ENCODE data around the gene JADE2. TPM values are rescaled to one million over a fixed set of nuclear protein-coding genes. Genes with fewer than 3 reads are reported as not detected.

Gene JADE2
- 100 to 1,000 TPM in 2 of 4 donors, 10 to 100 TPM in 2; 46.0 to 113 (median 89.2) TPM for total RNA-seq

GRCh38 chr5:134524826-134525682 is at the start of gene JADE2:
JADE2 (plus strand) TSS chr5:134525670; CDS start chr5:134535858, 10,188 bp downstream.
- TF ChIP-seq POLR2A (IDR thresholded peaks at IDR 0.05) (peak in 1 of 2 donors; percentile 54), POLR2AphosphoS5 (IDR thresholded peaks at IDR 0.05) (peak; percentile 23), CTCF (IDR thresholded peaks at IDR 0.05) (peak in 1 of 4 experiments; percentile 20), EP300 (IDR thresholded peaks at IDR 0.05) (no peak)
- H3K9me3 ChIP-seq: no peaks in the 10 kb centered on the region
- H3K4me1 ChIP-seq: peaks cover 0 to 39% (median 26%) of the 10 kb centered on the region in 3 donors
- no peaks in the 10 kb centered on the region for H3K36me3 ChIP-seq
- WGBS, 2 donors (ENCODE audit: low coverage in 1 of 2): 0 to 1% methylated on average over 6 to 26 of the region's 57 CpGs
- no peaks in the 10 kb centered on the region for H3K27me3 ChIP-seq
- peak within 1 kb of the TSS; percentile 96 to 100 (median 100) for H3K27ac ChIP-seq
- ATAC-seq: peak; percentile 13
- H3K4me3 ChIP-seq: peak within 1 kb of the TSS; percentile 72 to 96

- no peak overlapping the region for H3K4me3 ChIP-seq
- TF ChIP-seq POLR2AphosphoS5 (IDR thresholded peaks at IDR 0.05) (no peak), EP300 (IDR thresholded peaks at IDR 0.05) (no peak), POLR2A (IDR thresholded peaks at IDR 0.05) (no peak), CTCF (IDR thresholded peaks at IDR 0.05) (no peak)
- no peaks in the 10 kb centered on the region for H3K27me3 ChIP-seq
- H3K27ac ChIP-seq: no peak overlapping the region
- no peak for ATAC-seq
- 74 to 87% methylated on average over 4 to 13 of the region's 14 CpGs for WGBS, 2 donors (ENCODE audit: low coverage in 1 of 2)
- H3K9me3 ChIP-seq: no peaks in the 10 kb centered on the region
- no peaks in the 10 kb centered on the region for H3K36me3 ChIP-seq
- no peaks in the 10 kb centered on the region for H3K4me1 ChIP-seq
Measured at GRCh38 chr5:134477462-134478245, 47.8 kb upstream of the JADE2 start.

- Histone ChIP-seq H3K4me3 (no peak overlapping the region), H3K27me3 (no peaks in the 10 kb centered on the region), H3K27ac (no peak overlapping the region), H3K9me3 (no peaks in the 10 kb centered on the region), H3K4me1 (no peaks in the 10 kb centered on the region), H3K36me3 (no peaks in the 10 kb centered on the region)
- 64 to 85% methylated on average over 4 of the region's 4 CpGs for WGBS, 2 donors (ENCODE audit: low coverage in 1 of 2)
- TF ChIP-seq CTCF (IDR thresholded peaks at IDR 0.05): no peak
- TF ChIP-seq POLR2A (IDR thresholded peaks at IDR 0.05): no peak
- TF ChIP-seq EP300 (IDR thresholded peaks at IDR 0.05): no peak
- TF ChIP-seq POLR2AphosphoS5 (IDR thresholded peaks at IDR 0.05): no peak
- ATAC-seq: no peak
Measured at GRCh38 chr5:134479839-134480238, 45.6 kb upstream of the JADE2 start.

- Histone ChIP-seq H3K4me3 (no peak overlapping the region), H3K27me3 (no peaks in the 10 kb centered on the region), H3K27ac (no peak overlapping the region), H3K36me3 (no peaks in the 10 kb centered on the region), H3K4me1 (no peaks in the 10 kb centered on the region), H3K9me3 (no peaks in the 10 kb centered on the region)
- 87% methylated on average over 7 of the region's 7 CpGs; no CpG with 5 or more reads in 1 of the 2 donors for WGBS, 2 donors (ENCODE audit: low coverage in 1 of 2)
- no peak for TF ChIP-seq CTCF (IDR thresholded peaks at IDR 0.05)
- TF ChIP-seq POLR2AphosphoS5 (IDR thresholded peaks at IDR 0.05): no peak
- no peak for TF ChIP-seq POLR2A (IDR thresholded peaks at IDR 0.05)
- TF ChIP-seq EP300 (IDR thresholded peaks at IDR 0.05): no peak
- ATAC-seq: no peak
Measured at GRCh38 chr5:134489227-134489944, 36.1 kb upstream of the JADE2 start.

Data from gastroesophageal sphincter (tissue), 4 donors.